HG03378 (cell line): Measurements from ENCODE around the gene L3MBTL1.
A peak's percentile ranks its signal among the peaks of the same experiment; 100 is the strongest.
"Not testable (repeated sequence)": the region's sequence is repeated elsewhere in the genome, so short reads cannot be mapped to it uniquely, and the experiment has no call there.

Experiments used
- ATAC-seq: cut with Tn5 transposase; IDR thresholded peaks from one replicate; pipeline ENCODE4 v1.9.1; 2021; ENCODE audit warnings: mild to moderate bottlenecking, moderate library complexity; ENCODE audit not compliant: unreplicated experiment

L3MBTL1 gene

DNA sequence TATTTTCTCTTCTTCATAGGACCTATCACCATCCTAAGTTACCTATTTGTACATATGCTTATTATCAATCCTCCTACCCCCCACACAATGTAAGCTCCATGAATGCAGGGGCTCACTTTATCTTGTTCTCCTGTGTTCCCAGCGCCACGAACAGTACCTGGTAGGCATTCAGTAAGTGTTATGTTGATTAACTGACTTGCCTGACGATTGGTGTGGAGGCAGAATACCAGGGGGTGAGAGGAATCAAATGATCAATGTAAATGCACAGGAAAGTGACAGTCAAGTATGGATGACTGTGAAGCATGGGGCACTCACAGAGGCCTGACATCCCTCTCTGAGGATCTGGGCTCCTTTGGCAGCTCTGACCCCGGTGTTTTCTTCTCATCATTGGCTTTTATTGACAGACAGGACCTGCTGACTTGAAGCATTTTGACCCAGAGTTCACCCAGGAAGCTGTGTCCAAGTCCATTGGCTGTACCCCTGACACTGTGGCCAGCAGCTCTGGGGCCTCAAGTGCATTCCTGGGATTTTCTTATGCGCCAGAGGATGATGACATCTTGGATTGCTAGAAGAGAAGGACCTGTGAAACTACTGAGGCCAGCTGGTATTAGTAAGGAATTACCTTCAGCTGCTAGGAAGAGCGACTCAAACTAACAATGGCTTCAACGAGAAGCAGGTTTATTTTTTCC lies 77.1 kb downstream of the L3MBTL1 start:
- no peak for ATAC-seq

DNA sequence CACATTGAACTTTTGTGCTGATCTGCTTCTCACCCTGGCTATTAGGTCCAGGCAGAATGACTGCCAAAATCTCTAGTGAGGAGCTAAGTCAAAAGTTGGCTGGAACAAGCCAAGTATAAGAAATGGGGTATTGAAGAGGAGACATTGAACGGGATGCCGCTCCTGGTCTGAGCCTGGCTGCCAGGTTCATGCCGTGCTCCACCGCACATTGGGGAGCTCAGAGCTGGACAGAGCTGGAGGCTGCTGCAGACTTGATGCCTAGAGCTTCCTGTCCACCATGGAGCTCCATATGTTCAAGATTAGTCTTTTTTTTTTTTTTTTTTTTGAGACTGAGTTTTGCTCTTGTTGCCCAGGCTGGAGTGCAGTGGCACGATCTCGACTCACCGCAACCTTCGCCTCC lies 79.1 kb downstream of the L3MBTL1 start:
- no peak for ATAC-seq

DNA sequence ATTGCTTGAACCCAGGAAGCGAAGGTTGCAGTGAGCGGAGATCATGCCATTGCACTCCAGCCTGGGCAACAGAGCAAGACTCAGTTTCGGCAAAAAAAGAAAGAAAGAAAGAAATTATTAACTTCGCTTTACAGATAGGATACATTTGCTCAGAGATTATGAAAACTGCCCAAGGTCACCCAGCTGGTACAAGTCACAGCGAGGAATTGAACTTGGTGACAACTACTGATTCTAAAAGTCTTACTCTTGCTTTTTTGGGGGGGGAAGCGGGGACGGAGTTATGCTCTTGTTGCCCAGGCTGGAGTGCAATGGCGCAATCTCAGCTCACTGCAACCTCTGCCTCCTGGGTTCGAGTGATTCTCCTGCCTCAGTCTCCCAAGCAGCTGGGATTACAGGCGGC lies 81.0 kb downstream of the L3MBTL1 start:
- not testable (repeated sequence) for ATAC-seq

DNA sequence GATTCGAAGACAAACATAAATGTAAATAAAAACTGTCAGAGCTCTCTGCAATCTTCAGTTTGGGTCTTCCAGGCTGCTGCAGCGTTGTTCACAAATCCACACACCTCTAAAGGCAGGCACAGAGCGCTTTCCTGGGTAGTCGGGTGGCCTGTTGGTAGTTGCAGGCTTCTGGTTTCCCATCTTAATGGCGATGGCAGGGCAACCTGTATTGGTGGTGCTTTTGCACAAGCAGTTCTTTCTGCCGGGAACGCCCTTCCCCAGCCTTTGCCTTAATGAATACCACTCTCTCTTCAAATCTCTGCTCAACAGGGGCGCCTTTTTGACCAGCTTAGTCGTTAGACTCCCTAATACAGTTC lies 82.5 kb downstream of the L3MBTL1 start:
- ATAC-seq, result no peak

DNA sequence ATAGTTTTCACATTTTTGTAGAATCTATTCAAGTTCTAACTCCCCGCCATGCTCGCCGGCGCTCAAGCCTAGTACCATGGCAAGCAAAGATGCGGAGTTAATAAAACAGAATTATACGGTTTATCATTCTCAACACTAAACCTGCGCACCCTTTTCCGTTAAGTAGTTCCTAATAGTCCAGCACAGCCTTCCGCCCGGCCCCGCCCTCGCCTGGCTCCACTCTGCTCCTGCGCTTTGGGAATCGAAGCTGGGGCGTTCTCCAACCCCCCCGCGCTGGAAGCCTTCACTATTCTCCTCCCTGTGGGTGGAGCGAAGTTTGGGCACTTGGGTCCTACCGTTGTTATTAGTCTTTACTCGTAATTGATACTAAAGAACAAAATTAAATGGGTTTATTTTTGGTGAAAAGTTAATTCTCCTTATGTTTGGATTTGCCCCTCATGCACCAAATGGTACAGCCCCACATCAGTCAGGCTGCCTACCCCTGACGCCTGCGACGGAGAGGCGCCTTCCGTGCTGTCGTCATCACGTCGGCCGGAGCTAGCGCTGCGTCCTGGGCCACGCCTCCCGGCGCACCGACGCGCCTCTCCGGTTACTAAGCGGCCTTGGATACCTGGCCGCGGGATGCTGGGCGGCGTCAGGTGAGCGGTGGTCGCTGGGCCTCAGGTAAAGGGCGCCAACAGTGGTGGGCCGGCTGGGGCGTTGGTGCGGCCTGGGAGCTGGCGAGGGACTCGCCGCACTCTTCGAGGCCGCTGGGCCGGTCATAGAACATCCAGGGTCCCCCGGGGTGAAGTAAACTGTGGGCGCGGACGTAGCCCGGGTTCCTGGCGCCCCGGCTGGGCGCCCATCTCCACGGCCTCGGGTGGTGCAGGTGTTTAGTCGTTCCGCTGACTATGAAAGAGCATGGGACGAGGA lies 83.2 kb downstream of the L3MBTL1 start, which contains the start of gene IFT52:
Gene IFT52, plus strand, starts transcription at position 546 of the 912 bp plus-strand sequence. CDS start 3,762 bp downstream, outside the sequence.
- ATAC-seq, result peak; percentile 92
